Measurements from ENCODE around the gene WWC2.
"Not testable (repeated sequence)": the region's sequence is repeated elsewhere in the genome, so short reads cannot be mapped to it uniquely, and the experiment has no call there.

The WWC2 gene

GRCh38 chr4:183190900-183191527 lies 92.0 kb downstream of the WWC2 start:
- Histone ChIP-seq H3K9ac (no peak overlapping the region), H4K20me1 (ENCODE audit: insufficient read depth) (no peaks in the 10 kb centered on the region), H3K4me1 (ENCODE audit: low read depth, poor library complexity, severe bottlenecking) (peaks cover 11% of the 10 kb centered on the region), H3K4me3 (IDR thresholded peaks at IDR 0.05; ENCODE audit: insufficient read depth, low read depth, low read length) (no peak overlapping the region), H3K79me2 (ENCODE audit: insufficient read depth, low read depth) (no peaks in the 10 kb centered on the region), H3K27me3 (ENCODE audit: insufficient read depth, low read depth) (peaks cover 11% of the 10 kb centered on the region), H3K36me3 (ENCODE audit: insufficient read depth) (no peaks in the 10 kb centered on the region), H3K4me2 (no peak overlapping the region), H2AFZ (ENCODE audit: low read depth) (no peak overlapping the region), H3K27ac (no peak overlapping the region)
- TF ChIP-seq CTCF (conservative IDR thresholded peaks at IDR 0.05; ENCODE audit: low read depth, low read length): no peak

- Histone ChIP-seq H3K4me2 (no peak overlapping the region), H3K9ac (no peak overlapping the region), H3K79me2 (ENCODE audit: insufficient read depth, low read depth) (no peaks in the 10 kb centered on the region), H3K27ac (no peak overlapping the region), H2AFZ (ENCODE audit: low read depth) (no peak overlapping the region), H3K36me3 (ENCODE audit: insufficient read depth) (no peaks in the 10 kb centered on the region), H3K27me3 (ENCODE audit: insufficient read depth, low read depth) (peaks cover 5% of the 10 kb centered on the region; the same call in 1 of the 2 replicates), H3K4me3 (IDR thresholded peaks at IDR 0.05; ENCODE audit: insufficient read depth, low read depth, low read length) (no peak overlapping the region), H3K4me1 (ENCODE audit: low read depth, poor library complexity, severe bottlenecking) (peaks cover 5% of the 10 kb centered on the region), H4K20me1 (ENCODE audit: insufficient read depth) (no peaks in the 10 kb centered on the region)
- TF ChIP-seq CTCF (conservative IDR thresholded peaks at IDR 0.05; ENCODE audit: low read depth, low read length): no peak
These were observed 92.6 kb downstream of the WWC2 start for GRCh38 chr4:183191630-183192029.

GRCh38 chr4:183192571-183192970 lies 93.5 kb downstream of the WWC2 start:
- TF ChIP-seq CTCF (conservative IDR thresholded peaks at IDR 0.05; ENCODE audit: low read depth, low read length): no peak
- Histone ChIP-seq H3K27ac (no peak overlapping the region), H3K9ac (no peak overlapping the region), H2AFZ (ENCODE audit: low read depth) (no peak overlapping the region), H4K20me1 (ENCODE audit: insufficient read depth) (no peaks in the 10 kb centered on the region), H3K4me1 (ENCODE audit: low read depth, poor library complexity, severe bottlenecking) (no peaks in the 10 kb centered on the region), H3K36me3 (ENCODE audit: insufficient read depth) (no peaks in the 10 kb centered on the region), H3K4me2 (no peak overlapping the region), H3K4me3 (IDR thresholded peaks at IDR 0.05; ENCODE audit: insufficient read depth, low read depth, low read length) (no peak overlapping the region), H3K27me3 (ENCODE audit: insufficient read depth, low read depth) (no peaks in the 10 kb centered on the region), H3K79me2 (ENCODE audit: insufficient read depth, low read depth) (no peaks in the 10 kb centered on the region)

- H4K20me1 ChIP-seq (ENCODE audit: insufficient read depth); H3K4me1 ChIP-seq (ENCODE audit: low read depth, poor library complexity, severe bottlenecking); H3K4me2 ChIP-seq; H3K79me2 ChIP-seq (ENCODE audit: insufficient read depth, low read depth); H3K9ac ChIP-seq; H2AFZ ChIP-seq (ENCODE audit: low read depth); H3K4me3 ChIP-seq (IDR thresholded peaks at IDR 0.05; ENCODE audit: insufficient read depth, low read depth, low read length); H3K27ac ChIP-seq; H3K36me3 ChIP-seq (ENCODE audit: insufficient read depth); H3K27me3 ChIP-seq (ENCODE audit: insufficient read depth, low read depth): not testable (repeated sequence)
These were observed 94.8 kb downstream of the WWC2 start for GRCh38 chr4:183193730-183194338.

GRCh38 chr4:183195534-183195933 lies 96.5 kb downstream of the WWC2 start:
- H3K27ac ChIP-seq: no peak overlapping the region
- no peaks in the 10 kb centered on the region for H3K27me3 ChIP-seq (ENCODE audit: insufficient read depth, low read depth)
- no peak overlapping the region for H3K9ac ChIP-seq
- no peak for TF ChIP-seq CTCF (conservative IDR thresholded peaks at IDR 0.05; ENCODE audit: low read depth, low read length)
- no peaks in the 10 kb centered on the region for H3K79me2 ChIP-seq (ENCODE audit: insufficient read depth, low read depth)
- H3K4me2 ChIP-seq: no peak overlapping the region
- H3K4me3 ChIP-seq (IDR thresholded peaks at IDR 0.05; ENCODE audit: insufficient read depth, low read depth, low read length): no peak overlapping the region
- H3K4me1 ChIP-seq (ENCODE audit: low read depth, poor library complexity, severe bottlenecking): no peaks in the 10 kb centered on the region
- no peaks in the 10 kb centered on the region for H4K20me1 ChIP-seq (ENCODE audit: insufficient read depth)
- no peak overlapping the region for H2AFZ ChIP-seq (ENCODE audit: low read depth)
- no peaks in the 10 kb centered on the region for H3K36me3 ChIP-seq (ENCODE audit: insufficient read depth)
